Spleen (tissue), 11 donors: ENCODE results near the gene MLLT10. TPM values are rescaled to one million over a fixed set of nuclear protein-coding genes. Genes with fewer than 3 reads are reported as not detected.
"Not testable (repeated sequence)": the region's sequence is repeated elsewhere in the genome, so short reads cannot be mapped to it uniquely, and the experiment has no call there.

Source experiments
- DNase-seq: peaks from one replicate; pipeline ENCODE4 v3.0.0-alpha.2; 2020
- H3K27ac ChIP-seq, 8 donors: fragments of 200-600 bp; sonication (generic) in 7 of 8; 1 replicate in 4 of 8; 2 replicates in 4 of 8; pipeline versions ENCODE4 v1.5.0 to v1.8.0; 2016 to 2021; ENCODE audit warnings: inconsistent platforms in 4 of 8, mild to moderate bottlenecking in 4 of 8, moderate library complexity in 1 of 8
- H3K27me3 ChIP-seq, 7 donors: fragments of 200-600 bp; sonication (generic) in 6 of 7; replicated peaks in 1 of 7; 1 replicate in 4 of 7; 2 replicates in 3 of 7; pipeline versions ENCODE4 v1.5.0 to v1.8.0; 2016 to 2021; ENCODE audit warnings: inconsistent platforms in 3 of 7, mild to moderate bottlenecking in 1 of 7
- H3K36me3 ChIP-seq, 6 donors: fragments of 200-600 bp; sonication (generic) in 5 of 6; 1 replicate in 4 of 6; 2 replicates in 2 of 6; pipeline versions ENCODE4 v1.5.0 to v1.8.0; 2016 to 2021; ENCODE audit warnings: inconsistent platforms in 2 of 6
- H3K4me1 ChIP-seq, 6 donors: fragments of 200-600 bp; sonication (generic) in 5 of 6; 1 replicate in 3 of 6; 2 replicates in 3 of 6; pipeline versions ENCODE4 v1.5.0 to v1.8.0; 2016 to 2021; ENCODE audit warnings: inconsistent platforms in 3 of 6
- H3K4me3 ChIP-seq, 8 donors: fragments of 200-600 bp; sonication (generic) in 7 of 8; 1 replicate in 4 of 8; 2 replicates in 4 of 8; pipeline versions ENCODE4 v1.5.0 to v1.8.0; 2016 to 2021; ENCODE audit warnings: inconsistent platforms in 4 of 8, mild to moderate bottlenecking in 4 of 8, moderate library complexity in 2 of 8
- H3K9me3 ChIP-seq, 8 donors: fragments of 200-600 bp; sonication (generic) in 7 of 8; 1 replicate in 4 of 8; 2 replicates in 4 of 8; pipeline versions ENCODE4 v1.5.0 to v1.8.0; 2016 to 2021; ENCODE audit warnings: inconsistent platforms in 4 of 8
- POLR2A ChIP-seq, 3 donors: fragments of 450-650 bp; IDR thresholded peaks; one replicate each; pipeline ENCODE4 v1.5.1; 2017; ENCODE audit warnings: antibody characterized with exemption in 3 of 3, mild to moderate bottlenecking in 1 of 3
- POLR2AphosphoS5 ChIP-seq, 3 donors: sonication (generic); formaldehyde crosslinking; IDR thresholded peaks; one replicate each; pipeline ENCODE4 v1.5.1; 2017; ENCODE audit warnings: antibody characterized with exemption in 3 of 3
- WGBS, 5 donors: extraction: QIAGEN DNeasy Blood & Tissue Kit in 3 of 5; methylation state at CpG; one replicate each; pipeline versions ENCODE4 v1.1.5 to v1.1.7; 2013 to 2018; 5-methylcytosine and 5-hydroxymethylcytosine counted together
- intact Hi-C: fragments of 100-400 bp; cut with DNase I; formaldehyde crosslinking; loops from one replicate; pipeline ENCODE4 v1.15.0; 2023; ENCODE audit warnings: low total_unique reads
- polyA plus RNA-seq, 3 donors: library from polyadenylated mRNA; stranded (reverse); fragments of 200-250 nt; gene quantifications; one replicate each; pipeline ENCODE4 v1.2.1, GENCODE V29; 2013
- total RNA-seq, 7 donors: library from RNA; depleted of rRNA in 3 of 7; stranded (reverse); fragments of >200 nt in 3 of 7; fragmentation: NEBNext Ultra II Directional in 4 of 7; extraction: Animal tissue kit (Norgen Biotek cat#: 25700) in 4 of 7; gene quantifications; one replicate each; pipeline versions ENCODE4 v1.1.0 to v1.2.1, GENCODE V29; 2016 to 2021
- TF ChIP-seq, protein P1 (sequence below), 11 experiments: fragments of 200-600 bp in 7 of 11; fragments of 450-650 bp in 4 of 11; sonication (generic) in 4 of 11; IDR thresholded peaks in 8 of 11; conservative IDR thresholded peaks in 3 of 11; 1 replicate in 7 of 11; 2 replicates in 4 of 11; pipeline versions ENCODE4 v1.4.0 to v1.8.0; 2016 to 2021; ENCODE audit warnings: antibody characterized with exemption in 11 of 11, inconsistent platforms in 4 of 11, mild to moderate bottlenecking in 1 of 11
- donor health status: healthy with polysubstance abuse.
- donor health status: DM: no; HTN: no; CAD: no; lungs with moderate emphysema.
- donor health status: DM: no; HTN: no; CAD: no.
- donor health status: Bipolar disorder and iron deficiency.
- donor health status: healthy.
- donor health status: DM: no; HTN: no; CAD: no.
- donor health status: DM: yes; HTN: yes; CAD: no.

The MLLT10 gene
- total and polyA plus RNA-seq, 10 donors, result 9.5 to 58.1 (median 43.0) TPM

- no peak for DNase-seq
- Histone ChIP-seq H3K27ac (no peak overlapping the region), H3K27me3 (no peaks in the 10 kb centered on the region), H3K4me1 (peaks cover 0 to 11% (median 2%) of the 10 kb centered on the region in 6 donors), H3K9me3 (no peaks in the 10 kb centered on the region), H3K36me3 (peaks cover 0 to 75% (median 0%) of the 10 kb centered on the region in 6 donors), H3K4me3 (no peak overlapping the region)
- intact Hi-C loops, result no loop called here
- TF ChIP-seq, protein P1, sequence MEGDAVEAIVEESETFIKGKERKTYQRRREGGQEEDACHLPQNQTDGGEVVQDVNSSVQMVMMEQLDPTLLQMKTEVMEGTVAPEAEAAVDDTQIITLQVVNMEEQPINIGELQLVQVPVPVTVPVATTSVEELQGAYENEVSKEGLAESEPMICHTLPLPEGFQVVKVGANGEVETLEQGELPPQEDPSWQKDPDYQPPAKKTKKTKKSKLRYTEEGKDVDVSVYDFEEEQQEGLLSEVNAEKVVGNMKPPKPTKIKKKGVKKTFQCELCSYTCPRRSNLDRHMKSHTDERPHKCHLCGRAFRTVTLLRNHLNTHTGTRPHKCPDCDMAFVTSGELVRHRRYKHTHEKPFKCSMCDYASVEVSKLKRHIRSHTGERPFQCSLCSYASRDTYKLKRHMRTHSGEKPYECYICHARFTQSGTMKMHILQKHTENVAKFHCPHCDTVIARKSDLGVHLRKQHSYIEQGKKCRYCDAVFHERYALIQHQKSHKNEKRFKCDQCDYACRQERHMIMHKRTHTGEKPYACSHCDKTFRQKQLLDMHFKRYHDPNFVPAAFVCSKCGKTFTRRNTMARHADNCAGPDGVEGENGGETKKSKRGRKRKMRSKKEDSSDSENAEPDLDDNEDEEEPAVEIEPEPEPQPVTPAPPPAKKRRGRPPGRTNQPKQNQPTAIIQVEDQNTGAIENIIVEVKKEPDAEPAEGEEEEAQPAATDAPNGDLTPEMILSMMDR (IDR thresholded peaks at IDR 0.05 in 8 of 11, conservative IDR thresholded peaks at IDR 0.05 in 3 of 11), result no peak
- TF ChIP-seq POLR2A (IDR thresholded peaks at IDR 0.05) (no peak), POLR2AphosphoS5 (IDR thresholded peaks at IDR 0.05) (no peak)
Observed at GRCh38 chr10:21627331-21627730, 93.3 kb downstream of the MLLT10 start.

GRCh38 chr10:21628023-21628422, 94.0 kb downstream of the MLLT10 start:
- TF ChIP-seq, protein P1 (IDR thresholded peaks at IDR 0.05 in 8 of 11, conservative IDR thresholded peaks at IDR 0.05 in 3 of 11), result no peak
- TF ChIP-seq POLR2A (IDR thresholded peaks at IDR 0.05) (no peak), POLR2AphosphoS5 (IDR thresholded peaks at IDR 0.05) (no peak)
- H3K27me3 ChIP-seq, result no peaks in the 10 kb centered on the region
- peaks cover 0 to 11% (median 2%) of the 10 kb centered on the region in 6 donors for H3K4me1 ChIP-seq
- WGBS, 5 donors, result 96 to 99% (median 98%) methylated on average over 2 of the region's 2 CpGs
- no peak overlapping the region for H3K4me3 ChIP-seq
- peaks cover 0 to 71% (median 0%) of the 10 kb centered on the region in 6 donors for H3K36me3 ChIP-seq
- no peaks in the 10 kb centered on the region for H3K9me3 ChIP-seq
- no peak overlapping the region for H3K27ac ChIP-seq
- no peak for DNase-seq
- intact Hi-C loops, result no loop called here

GRCh38 chr10:21628645-21629044, 94.6 kb downstream of the MLLT10 start:
- intact Hi-C loops, H3K27me3 ChIP-seq, H3K4me3 ChIP-seq, H3K9me3 ChIP-seq, DNase-seq, H3K27ac ChIP-seq: not testable (repeated sequence)
- Histone ChIP-seq H3K4me1 (peaks cover 0 to 11% (median 2%) of the 10 kb centered on the region in 6 donors), H3K36me3 (peaks cover 0 to 73% (median 0%) of the 10 kb centered on the region in 6 donors)
- WGBS, 5 donors, result 96 to 100% (median 98%) methylated on average over 5 to 8 of the region's 8 CpGs

DNA sequence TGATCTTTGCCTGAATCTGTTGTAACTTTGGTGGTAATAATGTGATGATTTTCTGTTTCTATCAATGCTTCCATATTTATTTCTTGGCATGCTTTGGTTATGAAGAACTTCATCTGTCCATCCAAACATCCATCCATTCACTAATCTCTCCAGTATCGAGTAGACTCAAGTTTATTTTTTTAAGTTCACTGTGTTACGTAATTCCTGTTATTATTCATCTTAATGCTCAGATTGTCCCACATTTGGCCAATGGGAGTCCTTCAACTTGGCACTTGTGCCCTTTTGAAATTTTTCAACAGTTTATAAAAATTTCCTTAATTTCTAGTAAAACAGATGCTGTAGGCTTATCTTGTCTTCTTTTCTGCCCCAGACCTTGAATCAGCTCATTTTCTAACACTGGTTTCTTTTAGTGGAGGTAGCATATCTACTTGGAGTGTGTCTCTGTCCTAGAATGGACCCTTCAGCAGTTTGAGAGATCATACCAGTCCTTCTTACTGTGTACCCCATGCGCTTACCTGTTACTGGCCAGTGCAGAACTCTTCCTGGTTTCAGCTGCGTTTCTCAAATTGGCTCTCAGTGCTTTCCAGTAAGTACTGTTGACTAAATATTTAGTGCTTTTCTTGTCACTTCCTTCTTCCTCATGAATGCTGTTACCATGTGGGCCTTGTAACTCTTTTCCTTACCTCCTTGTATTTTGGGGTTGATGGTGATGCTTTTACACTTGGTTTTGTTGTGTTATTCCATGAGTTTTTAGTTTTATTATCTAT, 100.8 kb downstream of the MLLT10 start:
- Histone ChIP-seq H3K9me3 (no peaks in the 10 kb centered on the region), H3K36me3 (peaks cover 0 to 57% (median 0%) of the 10 kb centered on the region in 6 donors), H3K27me3 (no peaks in the 10 kb centered on the region), H3K27ac (peak overlapping the region in 2 of 8 donors; percentile 18 to 28), H3K4me1 (peaks cover 0 to 3% (median 0%) of the 10 kb centered on the region in 6 donors), H3K4me3 (no peak overlapping the region)
- intact Hi-C loops, result no loop called here
- TF ChIP-seq, protein P1 (IDR thresholded peaks at IDR 0.05 in 8 of 11, conservative IDR thresholded peaks at IDR 0.05 in 3 of 11), result no peak
- TF ChIP-seq POLR2A (IDR thresholded peaks at IDR 0.05), result no peak
- TF ChIP-seq POLR2AphosphoS5 (IDR thresholded peaks at IDR 0.05), result no peak
- no peak for DNase-seq
- WGBS, 5 donors, result 83 to 92% (median 88%) methylated on average over 4 of the region's 4 CpGs
